Stimulated activated naive CD8-positive, alpha-beta T cell treated with anti-CD3 and anti-CD28 coated beads, Interleukin-15, Interleukin-2, amounts not matched to agents 100 ng/mL and 50 ng/mL, for 24 hours (primary cell): ENCODE results near the gene COL26A1.
"Not testable (repeated sequence)": the region's sequence is repeated elsewhere in the genome, so short reads cannot be mapped to it uniquely, and the experiment has no call there.

Experiments
- H3K27ac Mint-ChIP-seq: one replicate; pipeline ENCODE4 v1.8.0; 2021; ENCODE audit warnings: mild to moderate bottlenecking, mixed read lengths
- H3K27me3 Mint-ChIP-seq: one replicate; pipeline ENCODE4 v1.8.0; 2021; ENCODE audit warnings: mixed read lengths
- H3K36me3 Mint-ChIP-seq: one replicate; pipeline ENCODE4 v1.8.0; 2021; ENCODE audit warnings: low read depth, mixed read lengths
- H3K4me1 Mint-ChIP-seq: one replicate; pipeline ENCODE4 v1.8.0; 2021; ENCODE audit warnings: low read depth, mixed read lengths
- H3K4me3 Mint-ChIP-seq: one replicate; pipeline ENCODE4 v1.8.0; 2021; ENCODE audit warnings: mild to moderate bottlenecking, mixed read lengths
- H3K9me3 Mint-ChIP-seq: one replicate; pipeline ENCODE4 v1.8.0; 2021; ENCODE audit warnings: mixed read lengths

Gene COL26A1

DNA sequence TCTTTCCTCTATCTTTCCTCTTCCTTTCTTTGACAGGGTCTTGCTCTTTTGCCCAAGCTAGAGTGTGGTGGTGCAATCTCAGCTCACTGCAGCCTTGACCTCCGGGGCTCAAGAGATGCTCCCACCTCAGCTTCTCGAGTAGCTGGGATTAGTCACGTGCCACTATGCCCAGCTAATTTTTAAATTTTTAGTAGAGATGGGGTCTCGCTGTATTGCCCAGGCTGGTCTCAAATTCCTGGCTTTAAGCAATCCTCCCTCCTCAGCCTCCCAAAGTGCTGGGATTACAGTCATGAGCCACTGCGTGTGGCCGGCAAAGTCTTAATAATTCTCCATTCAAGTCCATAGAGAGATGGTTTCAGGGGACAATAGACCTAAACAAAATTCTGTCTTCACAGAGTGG, 40.2 kb downstream of the COL26A1 start:
- Mint-ChIP-seq H3K9me3 (no peaks in the 10 kb centered on the region), H3K27me3 (peaks cover 12% of the 10 kb centered on the region), H3K36me3 (no peaks in the 10 kb centered on the region), H3K27ac (no peak overlapping the region), H3K4me3 (no peak overlapping the region), H3K4me1 (no peaks in the 10 kb centered on the region)

DNA sequence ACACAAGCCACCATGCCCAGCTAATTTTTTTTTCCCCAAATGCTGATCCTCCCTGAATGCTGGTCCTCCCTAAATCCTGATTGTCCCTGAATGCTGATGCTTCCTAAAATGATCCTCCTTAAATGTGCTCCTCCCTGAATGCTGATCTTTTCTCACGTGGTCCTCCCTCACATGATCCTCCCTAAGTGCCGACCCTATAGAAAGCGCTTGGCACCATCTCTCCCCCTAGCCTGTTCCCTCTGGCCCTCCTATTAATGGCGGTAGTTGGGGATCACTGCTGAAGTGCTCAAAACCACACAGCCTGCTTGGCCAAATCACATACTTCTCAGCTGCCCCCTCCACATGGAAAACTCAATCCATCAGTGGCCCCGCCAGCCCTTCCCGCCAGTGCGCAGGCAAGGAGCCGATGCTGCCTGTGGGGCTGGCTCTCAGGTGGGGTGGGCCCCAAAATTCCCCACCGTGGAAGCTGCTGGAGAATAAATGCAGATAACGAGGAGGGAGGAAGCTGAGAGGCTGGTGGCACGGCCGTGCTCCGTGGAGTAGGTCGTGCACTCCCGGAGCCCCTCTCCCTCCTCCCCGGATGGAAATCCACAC, 42.9 kb downstream of the COL26A1 start:
- no peak overlapping the region for H3K27ac Mint-ChIP-seq

DNA sequence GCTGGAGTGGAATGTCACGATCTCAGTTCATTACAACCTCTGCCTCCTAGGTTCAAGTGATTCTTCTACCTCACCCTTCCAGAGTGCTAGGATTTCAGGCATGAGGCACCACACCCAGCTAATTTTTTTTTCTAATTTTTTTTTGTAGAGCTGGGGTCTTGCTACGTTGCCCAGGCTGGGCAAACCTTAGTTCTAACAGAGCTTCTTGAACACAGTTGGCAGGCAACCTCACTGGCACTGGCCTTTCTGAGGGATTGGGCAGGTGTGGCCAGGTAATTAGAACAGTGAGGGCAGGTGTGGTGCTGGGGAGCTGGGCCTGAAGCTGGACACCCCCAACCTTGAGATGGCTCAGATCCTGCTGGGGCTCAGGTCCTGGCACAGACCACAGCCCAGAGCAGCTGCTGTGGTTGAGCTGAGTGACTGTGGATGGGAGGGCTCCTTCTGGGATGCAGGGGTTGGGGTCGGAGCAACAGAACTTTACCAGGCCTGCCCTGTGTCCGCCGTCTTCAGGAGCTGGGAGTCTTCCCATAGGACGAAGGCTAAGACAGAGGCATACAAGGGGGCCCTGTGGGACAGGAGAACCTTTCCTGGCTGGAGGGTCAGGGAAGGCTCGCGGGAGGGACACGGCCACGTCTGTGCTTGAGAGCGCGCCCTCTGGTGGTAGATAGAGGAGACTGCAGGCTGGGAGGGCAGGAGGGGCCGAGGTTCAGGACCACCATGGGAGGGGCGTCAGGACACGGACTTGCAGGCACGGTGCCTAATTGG, 48.2 kb downstream of the COL26A1 start:
- H3K36me3 Mint-ChIP-seq = peaks cover 4% of the 10 kb centered on the region
- peaks cover 5% of the 10 kb centered on the region for H3K27me3 Mint-ChIP-seq
- no peak overlapping the region for H3K4me3 Mint-ChIP-seq

More for the DNA sequence above, 42.9 kb downstream of the COL26A1 start:
- peaks cover 17% of the 10 kb centered on the region for H3K27me3 Mint-ChIP-seq
- H3K9me3 Mint-ChIP-seq = peaks cover 12% of the 10 kb centered on the region
- no peak overlapping the region for H3K4me3 Mint-ChIP-seq
- H3K4me1 Mint-ChIP-seq = no peaks in the 10 kb centered on the region
- H3K36me3 Mint-ChIP-seq = peaks cover 4% of the 10 kb centered on the region

DNA sequence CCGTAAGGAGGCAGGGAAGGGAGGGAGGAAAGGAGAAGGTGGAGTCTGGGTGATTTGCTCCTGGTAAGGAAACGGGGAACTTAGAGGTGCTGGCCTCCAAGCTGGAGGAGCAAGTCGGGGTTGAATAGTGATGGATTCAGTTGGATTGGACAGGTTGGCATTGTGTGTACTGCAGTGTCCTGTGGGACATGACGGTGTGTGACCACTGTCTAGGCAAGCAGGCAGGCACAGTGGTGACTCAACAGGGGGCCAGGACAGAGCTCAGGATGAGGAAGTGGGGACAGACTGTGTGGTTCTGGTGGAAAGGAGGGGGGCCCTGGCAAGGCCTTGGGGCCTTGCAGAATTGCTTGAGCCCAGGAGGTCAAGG, 48.8 kb downstream of the COL26A1 start:
- peaks cover 4% of the 10 kb centered on the region for H3K36me3 Mint-ChIP-seq
- peaks cover 12% of the 10 kb centered on the region for H3K9me3 Mint-ChIP-seq
- H3K4me1 Mint-ChIP-seq = peaks cover 8% of the 10 kb centered on the region
- H3K27me3 Mint-ChIP-seq = peaks cover 8% of the 10 kb centered on the region
- H3K4me3 Mint-ChIP-seq = no peak overlapping the region
- no peak overlapping the region for H3K27ac Mint-ChIP-seq

More for the DNA sequence above, 48.2 kb downstream of the COL26A1 start:
- peaks cover 12% of the 10 kb centered on the region for H3K9me3 Mint-ChIP-seq
- H3K27ac Mint-ChIP-seq = no peak overlapping the region
- H3K4me1 Mint-ChIP-seq = peaks cover 8% of the 10 kb centered on the region

DNA sequence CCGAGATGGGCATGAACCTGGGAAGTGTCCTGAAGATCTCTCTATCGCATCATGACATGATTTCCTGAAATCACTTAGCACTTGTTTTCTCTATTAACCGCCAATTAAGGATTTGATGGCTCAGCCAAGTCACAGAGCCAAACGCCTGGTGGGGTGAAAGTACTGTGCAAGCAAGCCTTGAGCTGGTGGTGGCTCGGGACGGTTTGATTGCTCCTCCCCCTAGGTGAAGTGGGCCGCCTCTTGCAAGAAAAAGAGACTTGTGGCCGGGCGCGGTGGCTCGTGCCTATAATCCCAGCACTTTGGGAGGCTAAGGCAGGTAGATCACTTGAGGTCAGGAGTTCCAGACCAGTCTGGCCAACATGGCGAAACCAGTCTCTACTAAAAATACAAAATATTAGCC, 50.3 kb downstream of the COL26A1 start:
- H3K9me3 Mint-ChIP-seq = peaks cover 12% of the 10 kb centered on the region
- peaks cover 8% of the 10 kb centered on the region for H3K4me1 Mint-ChIP-seq
- H3K27me3 Mint-ChIP-seq = peaks cover 13% of the 10 kb centered on the region
- H3K27ac Mint-ChIP-seq = no peak overlapping the region
- H3K4me3 Mint-ChIP-seq = no peak overlapping the region
- peaks cover 4% of the 10 kb centered on the region for H3K36me3 Mint-ChIP-seq

DNA sequence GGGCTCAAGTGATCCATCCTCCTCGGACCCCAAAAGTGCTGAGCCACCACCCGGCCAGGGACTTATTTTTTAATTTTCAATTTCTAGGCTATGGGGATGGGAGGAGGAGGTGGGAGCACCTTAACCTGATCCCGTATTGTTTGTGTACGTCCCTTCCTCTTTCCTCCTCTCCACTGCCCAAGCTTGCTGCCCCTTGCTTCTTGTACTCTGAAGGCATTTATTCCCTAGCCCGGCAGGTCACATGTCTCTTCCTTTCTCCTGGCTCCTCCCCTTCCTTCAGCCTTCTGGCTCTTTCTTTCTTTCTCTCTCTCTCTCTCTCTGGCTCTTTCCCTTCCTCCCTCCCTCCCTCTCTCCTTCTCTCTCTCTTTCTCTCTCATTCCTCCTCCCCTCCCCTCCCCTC, 56.0 kb downstream of the COL26A1 start:
- no peaks in the 10 kb centered on the region for H3K9me3 Mint-ChIP-seq
- no peak overlapping the region for H3K4me3 Mint-ChIP-seq
- no peak overlapping the region for H3K27ac Mint-ChIP-seq
- H3K27me3 Mint-ChIP-seq = peaks cover 12% of the 10 kb centered on the region
- no peaks in the 10 kb centered on the region for H3K4me1 Mint-ChIP-seq
- no peaks in the 10 kb centered on the region for H3K36me3 Mint-ChIP-seq

DNA sequence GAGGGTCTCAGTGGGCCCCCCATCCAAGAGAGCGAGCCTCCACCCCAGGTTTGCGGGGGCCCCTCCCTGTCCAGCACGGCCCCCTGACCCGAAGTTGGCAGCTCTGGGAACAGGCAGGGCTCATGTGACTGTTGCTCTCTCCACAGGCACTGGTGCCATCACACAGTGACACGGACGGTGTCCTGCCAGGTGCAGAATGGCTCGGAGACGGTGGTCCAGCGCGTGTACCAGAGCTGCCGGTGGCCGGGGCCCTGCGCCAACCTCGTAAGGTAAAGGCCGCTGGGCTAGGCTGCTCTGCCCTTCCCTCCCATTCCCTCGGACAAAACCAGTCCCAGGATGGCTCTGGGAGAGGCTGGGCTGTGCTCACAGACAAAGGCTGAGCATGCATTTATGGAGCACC, 57.2 kb downstream of the COL26A1 start:
- no peak overlapping the region for H3K4me3 Mint-ChIP-seq
- H3K9me3 Mint-ChIP-seq = no peaks in the 10 kb centered on the region
- peaks cover 12% of the 10 kb centered on the region for H3K27me3 Mint-ChIP-seq
- no peaks in the 10 kb centered on the region for H3K36me3 Mint-ChIP-seq
- no peak overlapping the region for H3K27ac Mint-ChIP-seq
- no peaks in the 10 kb centered on the region for H3K4me1 Mint-ChIP-seq

DNA sequence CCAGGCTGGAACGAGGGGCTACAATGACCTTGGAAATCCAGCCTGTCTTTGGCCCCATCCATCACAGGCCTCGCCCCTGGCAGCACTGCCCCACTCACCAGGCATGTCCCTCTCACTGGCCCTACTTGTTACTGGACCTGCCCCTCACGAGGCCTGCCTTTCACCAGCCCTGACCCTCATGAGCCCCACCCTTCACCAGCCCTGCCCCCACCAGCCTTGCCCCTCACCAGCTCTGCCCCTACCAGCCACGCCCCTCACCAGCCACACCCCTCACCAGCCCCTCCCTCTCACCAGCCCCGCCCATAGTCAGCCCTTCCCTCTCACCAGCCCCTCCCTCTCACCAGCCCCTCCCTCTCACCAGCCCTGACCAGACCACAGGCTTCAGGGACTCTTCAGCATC, 57.8 kb downstream of the COL26A1 start:
- no peak overlapping the region for H3K4me3 Mint-ChIP-seq
- H3K27ac Mint-ChIP-seq = no peak overlapping the region

DNA sequence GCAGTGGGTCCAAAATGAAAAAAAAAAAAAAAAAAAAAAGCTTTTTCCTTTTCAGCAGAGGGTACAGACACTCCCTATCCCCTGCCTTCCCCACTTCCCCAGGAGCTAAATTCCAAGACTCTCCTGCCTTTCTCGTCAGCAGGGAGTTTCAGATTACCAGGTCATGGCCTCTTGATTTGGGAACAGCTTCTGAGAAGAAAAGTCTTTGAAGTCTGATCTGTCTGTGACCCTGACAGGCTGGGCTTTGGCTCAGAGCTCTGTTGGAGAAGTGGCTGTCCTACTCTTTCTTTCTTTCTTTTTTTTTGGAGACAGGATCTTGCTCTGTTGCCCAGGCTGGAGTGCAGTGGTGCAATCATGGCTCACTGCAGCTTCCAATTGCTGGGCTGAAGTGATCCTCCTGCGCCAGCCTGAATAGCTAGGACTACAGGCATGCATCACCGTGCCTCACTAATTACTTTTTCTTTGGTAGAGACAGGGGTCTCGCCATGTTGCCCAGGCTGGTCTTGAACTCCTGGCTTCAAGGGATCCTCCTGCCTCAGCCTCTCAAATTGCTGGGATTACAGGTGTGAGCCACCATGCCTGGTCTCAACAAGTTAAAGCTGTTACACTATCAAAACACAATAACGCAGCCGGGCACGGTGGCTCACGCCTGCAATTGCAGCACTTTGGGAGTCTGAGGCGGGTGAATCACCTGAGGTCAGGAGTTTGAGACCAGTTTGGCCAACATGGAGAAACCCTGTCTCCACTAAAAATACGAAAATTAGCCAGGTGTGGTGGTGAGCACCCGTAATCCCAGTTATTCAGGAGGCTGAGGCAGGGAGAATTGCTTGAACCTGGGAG, 59.9 kb downstream of the COL26A1 start:
- Mint-ChIP-seq H3K36me3 (no peaks in the 10 kb centered on the region), H3K27me3 (peaks cover 4% of the 10 kb centered on the region), H3K4me1 (no peaks in the 10 kb centered on the region), H3K4me3 (no peak overlapping the region), H3K9me3 (no peaks in the 10 kb centered on the region), H3K27ac (no peak overlapping the region)

More for the DNA sequence above, 57.8 kb downstream of the COL26A1 start:
- Mint-ChIP-seq H3K27me3 (peaks cover 12% of the 10 kb centered on the region), H3K4me1 (no peaks in the 10 kb centered on the region), H3K9me3 (no peaks in the 10 kb centered on the region), H3K36me3 (no peaks in the 10 kb centered on the region)

DNA sequence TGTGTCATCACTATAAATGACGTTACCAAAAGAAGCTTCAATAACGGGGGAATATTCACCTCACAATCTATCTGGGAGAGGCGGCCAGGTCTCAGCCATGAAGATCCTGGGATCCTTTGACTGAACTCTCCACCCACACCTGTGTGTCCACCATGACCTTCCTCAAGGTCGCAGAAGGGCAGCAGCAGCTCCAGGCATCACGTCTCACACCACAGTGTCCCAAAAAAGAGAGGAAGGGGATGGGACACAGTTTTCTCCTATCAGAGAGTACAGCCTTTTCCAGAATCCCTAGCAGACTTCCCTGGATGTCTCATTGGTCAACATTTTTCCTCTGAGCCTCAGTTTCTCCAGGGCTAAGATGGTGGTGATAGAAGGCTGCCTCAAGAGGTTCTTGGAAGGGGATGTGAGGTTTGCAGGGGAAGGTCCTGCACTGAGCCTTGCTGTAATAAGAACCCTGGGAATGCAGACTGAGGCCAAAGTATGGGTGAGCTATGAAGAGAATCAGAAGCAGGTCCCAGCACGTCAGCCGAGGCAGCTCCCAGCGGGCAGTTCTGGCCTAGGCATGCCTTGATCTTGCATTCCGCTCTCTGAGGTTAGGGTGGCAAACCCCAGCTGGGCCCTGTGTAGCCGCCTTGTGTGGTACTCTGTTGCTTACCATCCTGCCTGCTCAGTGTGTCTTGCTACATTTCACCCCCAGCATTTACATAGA, 63.8 kb downstream of the COL26A1 start:
- H3K4me3 Mint-ChIP-seq = no peak overlapping the region
- H3K27me3 Mint-ChIP-seq = peaks cover 3% of the 10 kb centered on the region
- no peaks in the 10 kb centered on the region for H3K9me3 Mint-ChIP-seq
- H3K4me1 Mint-ChIP-seq = peaks cover 9% of the 10 kb centered on the region
- H3K36me3 Mint-ChIP-seq = no peaks in the 10 kb centered on the region
- no peak overlapping the region for H3K27ac Mint-ChIP-seq

DNA sequence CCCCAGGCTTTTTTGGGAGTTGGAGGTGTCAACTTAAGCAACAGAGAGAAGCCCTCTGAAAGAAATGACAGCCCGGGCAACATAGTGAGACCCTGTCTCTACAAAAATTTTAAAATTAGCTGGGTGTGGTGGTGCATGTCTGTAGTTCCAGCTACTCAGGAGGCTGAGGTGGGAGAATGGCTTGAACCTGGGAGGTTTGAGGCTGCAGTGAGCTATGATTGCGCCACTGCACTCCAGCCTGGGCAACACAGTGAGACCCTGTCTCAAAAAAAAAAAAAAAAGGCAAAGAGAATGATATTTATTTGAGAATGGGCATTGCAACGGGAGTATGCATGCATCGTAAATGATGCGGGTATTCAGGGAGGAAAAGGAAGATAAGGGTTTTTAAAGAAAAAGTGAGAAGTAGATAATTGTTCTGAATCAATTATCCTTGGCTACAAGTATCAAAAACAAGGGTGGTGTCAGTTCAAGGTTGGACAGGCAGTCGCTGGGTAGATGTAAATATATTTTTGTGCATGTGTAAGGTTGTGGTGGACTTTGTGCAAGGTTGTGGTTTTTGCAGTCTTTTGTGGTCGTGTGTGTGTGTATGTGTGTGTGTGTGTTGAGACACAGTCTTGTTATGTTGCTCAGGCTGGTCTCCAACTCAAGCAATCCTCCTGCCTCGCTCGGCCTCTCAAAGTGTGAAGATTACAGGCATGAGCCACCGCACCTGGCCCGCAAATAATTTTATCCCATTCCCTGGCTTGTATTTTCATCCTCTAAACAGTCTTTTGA, 65.6 kb downstream of the COL26A1 start:
- Mint-ChIP-seq H3K36me3 (no peaks in the 10 kb centered on the region), H3K4me3 (no peak overlapping the region), H3K9me3 (no peaks in the 10 kb centered on the region), H3K27me3 (peaks cover under 1% of the 10 kb centered on the region), H3K27ac (no peak overlapping the region), H3K4me1 (peaks cover 9% of the 10 kb centered on the region)

DNA sequence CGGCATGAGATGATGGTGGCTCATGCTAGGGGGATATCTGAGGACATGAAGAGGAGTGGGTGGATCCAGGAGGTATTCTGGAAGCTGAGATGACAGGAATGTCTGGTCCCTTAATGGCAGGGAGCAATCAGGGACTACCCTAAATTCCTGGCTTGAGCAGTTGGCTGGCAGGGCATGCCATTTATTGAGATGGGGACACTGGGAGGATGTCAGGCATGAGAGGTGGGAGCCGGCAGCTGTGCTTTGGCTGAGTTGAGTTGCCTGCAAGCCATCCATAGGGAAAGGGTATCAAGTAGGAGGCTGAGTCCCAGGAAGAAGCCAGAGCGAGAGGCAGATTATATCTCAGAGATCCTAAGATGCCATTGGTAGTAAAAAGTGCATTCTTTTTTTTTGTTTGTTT, 69.6 kb downstream of the COL26A1 start:
- no peaks in the 10 kb centered on the region for H3K36me3 Mint-ChIP-seq
- no peak overlapping the region for H3K4me3 Mint-ChIP-seq
- H3K27me3 Mint-ChIP-seq = peaks cover 15% of the 10 kb centered on the region
- peaks cover 9% of the 10 kb centered on the region for H3K4me1 Mint-ChIP-seq
- H3K27ac Mint-ChIP-seq = no peak overlapping the region
- no peaks in the 10 kb centered on the region for H3K9me3 Mint-ChIP-seq

DNA sequence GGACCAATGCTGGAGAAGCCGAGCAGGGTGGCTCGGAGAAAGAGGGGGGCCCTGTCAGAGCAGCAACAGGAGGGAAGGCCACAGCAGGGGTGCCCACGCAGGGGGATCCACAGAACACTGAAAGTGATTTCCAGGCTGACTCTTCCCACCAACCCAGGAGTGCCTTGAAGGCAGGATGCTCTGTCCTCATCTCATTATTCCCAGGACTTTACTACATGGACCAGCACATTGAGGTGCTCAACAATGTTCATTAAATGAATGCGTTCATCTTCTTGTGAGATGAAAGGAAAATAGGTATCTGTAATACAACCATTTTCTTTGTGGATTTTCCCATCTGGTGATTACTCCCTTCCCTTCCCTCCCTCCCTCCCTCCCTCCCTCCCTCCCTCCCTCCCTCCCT, 71.0 kb downstream of the COL26A1 start:
- Mint-ChIP-seq H3K36me3 (no peaks in the 10 kb centered on the region), H3K27me3 (peaks cover 15% of the 10 kb centered on the region), H3K4me3 (no peak overlapping the region), H3K9me3 (no peaks in the 10 kb centered on the region), H3K27ac (no peak overlapping the region), H3K4me1 (peaks cover 4% of the 10 kb centered on the region)

DNA sequence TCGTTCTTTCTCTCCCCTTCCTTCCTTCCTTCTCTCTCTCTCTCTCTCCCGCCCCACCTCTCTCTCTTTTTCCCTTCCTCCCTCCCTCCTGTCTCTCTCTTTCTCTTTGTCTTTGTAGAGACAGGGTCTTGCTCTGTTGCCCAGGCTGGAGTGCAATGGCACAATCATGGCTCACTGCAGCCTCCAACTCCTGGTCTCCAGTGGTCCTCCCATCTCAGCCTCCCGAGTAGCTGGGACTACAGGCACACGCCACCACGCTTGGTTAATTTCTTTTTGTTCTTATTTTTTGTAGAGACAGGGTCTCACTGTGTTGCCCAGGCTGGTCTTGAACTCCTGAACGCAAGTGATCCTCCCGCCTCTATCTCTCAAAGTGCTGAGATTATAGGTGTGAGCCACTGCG, 71.5 kb downstream of the COL26A1 start:
- H3K4me1 Mint-ChIP-seq, H3K9me3 Mint-ChIP-seq, H3K27ac Mint-ChIP-seq, H3K4me3 Mint-ChIP-seq, H3K36me3 Mint-ChIP-seq: not testable (repeated sequence)
- peaks cover 18% of the 10 kb centered on the region for H3K27me3 Mint-ChIP-seq
